ENCODE results near the gene LCE1D.

- TF ChIP-seq EZH2 (IDR thresholded peaks at IDR 0.05; ENCODE audit: insufficient read depth, poor library complexity, severe bottlenecking): no peak
- TF ChIP-seq EZH2phosphoT487 (IDR thresholded peaks at IDR 0.05; ENCODE audit: insufficient read depth, low read depth): no peak
Measured at GRCh38 chr1:152761609-152762213, 34.8 kb upstream of the LCE1D start.

All from GM23248 (cell line).